Midbrain (tissue), 1 donor: Measurements from ENCODE around the gene GNRHR.
"Not testable (repeated sequence)": the region's sequence is repeated elsewhere in the genome, so short reads cannot be mapped to it uniquely, and the experiment has no call there.

ENCODE experiments used
- DNase-seq: peaks from one replicate; lab custom pipeline; 2025; lab: John Stamatoyannopoulos, UW

Gene GNRHR

DNA sequence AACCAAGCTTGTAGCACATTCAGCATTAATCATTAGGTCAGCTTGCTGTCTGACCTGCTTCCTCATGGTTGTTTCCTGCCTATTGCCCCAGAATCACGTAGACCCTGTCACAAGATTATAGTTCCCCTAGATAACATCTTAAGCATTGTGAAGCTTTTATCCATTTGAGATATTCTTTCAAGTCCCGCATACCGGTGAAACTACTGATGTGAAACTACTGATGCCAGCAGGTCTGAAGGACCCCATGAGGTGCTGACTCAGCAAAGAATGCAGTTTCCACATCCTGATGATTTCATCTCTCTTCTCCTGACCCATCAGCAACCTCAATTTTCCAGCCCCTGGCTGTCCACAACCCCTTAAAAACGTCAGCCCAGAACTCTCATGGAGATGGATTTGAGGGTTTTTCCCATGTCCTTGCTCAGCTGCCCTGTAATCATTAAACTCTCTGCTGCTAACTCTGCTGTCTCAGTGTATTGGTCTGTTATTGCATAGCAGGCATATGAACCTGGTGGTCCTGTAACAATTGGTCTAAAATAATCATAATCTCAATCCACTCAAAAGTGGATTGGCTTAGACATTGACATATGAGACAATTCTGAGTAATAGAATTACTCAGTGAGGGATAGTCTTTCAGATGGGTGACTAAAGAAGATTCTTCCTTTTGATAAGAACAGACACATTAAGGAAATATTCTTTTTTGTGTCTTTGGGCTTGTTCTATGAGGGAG lies 26.9 kb downstream of the GNRHR start:
- DNase-seq = no peak

- DNase-seq = no peak
Observed at GRCh38 chr4:67725981-67726380, 28.2 kb downstream of the GNRHR start.

- no peak for DNase-seq
Observed at GRCh38 chr4:67725132-67725531, 29.1 kb downstream of the GNRHR start.

DNA sequence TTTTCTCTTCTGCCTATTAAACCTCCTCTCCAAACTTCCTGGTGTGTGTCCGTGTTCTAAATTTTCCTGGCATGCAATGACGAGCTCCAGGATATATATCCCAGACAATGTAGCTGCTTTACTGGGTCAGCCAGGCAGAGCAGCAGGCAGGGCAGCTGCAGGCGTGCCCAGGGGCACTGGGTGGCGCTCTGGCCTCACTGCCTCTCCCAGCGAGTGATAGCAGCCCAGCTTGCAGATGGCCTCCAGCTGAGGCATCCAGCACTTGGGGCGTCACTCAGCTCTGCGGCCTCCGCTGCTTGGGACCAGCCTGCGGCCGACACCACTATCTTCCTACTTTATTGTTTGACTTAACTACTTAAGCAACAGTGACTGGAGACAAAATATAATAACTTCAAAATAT lies 30.2 kb downstream of the GNRHR start:
- no peak for DNase-seq

GRCh38 chr4:67723341-67723740 lies 30.8 kb downstream of the GNRHR start:
- DNase-seq = no peak

GRCh38 chr4:67721770-67722597 lies 32.2 kb downstream of the GNRHR start:
- no peak for DNase-seq

GRCh38 chr4:67721315-67721769 lies 32.8 kb downstream of the GNRHR start:
- DNase-seq = no peak

DNA sequence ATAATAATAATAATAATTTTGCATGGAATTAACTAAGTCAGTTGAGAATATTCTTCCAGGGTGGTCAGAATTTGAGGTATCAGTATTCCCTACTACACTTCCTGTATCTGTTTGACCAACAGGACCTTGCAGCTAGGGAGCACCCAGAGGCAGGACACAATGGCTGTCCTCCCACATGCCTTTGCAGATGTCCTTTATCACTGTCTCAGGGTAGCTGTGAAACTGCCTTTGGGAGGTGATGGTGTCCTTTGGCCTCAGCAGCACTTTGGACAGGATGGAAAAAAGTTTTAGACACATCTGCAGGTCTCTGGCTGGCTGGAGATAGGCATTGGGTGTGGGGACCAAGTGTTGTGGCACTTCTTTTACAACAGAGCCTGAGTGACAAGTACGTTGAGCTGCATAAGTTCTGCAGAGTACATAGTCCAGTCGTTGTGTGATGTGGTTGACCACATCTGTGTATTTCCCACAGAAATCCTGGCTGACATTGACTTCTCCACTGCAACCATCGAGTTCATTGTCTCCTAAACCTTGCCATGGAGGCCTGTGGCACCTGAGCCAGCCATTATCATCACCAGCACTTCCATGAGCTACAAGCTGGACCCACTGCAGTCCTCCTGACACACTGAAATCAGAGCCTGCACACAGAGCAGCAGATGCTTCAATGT lies 34.1 kb downstream of the GNRHR start:
- DNase-seq = no peak

DNA sequence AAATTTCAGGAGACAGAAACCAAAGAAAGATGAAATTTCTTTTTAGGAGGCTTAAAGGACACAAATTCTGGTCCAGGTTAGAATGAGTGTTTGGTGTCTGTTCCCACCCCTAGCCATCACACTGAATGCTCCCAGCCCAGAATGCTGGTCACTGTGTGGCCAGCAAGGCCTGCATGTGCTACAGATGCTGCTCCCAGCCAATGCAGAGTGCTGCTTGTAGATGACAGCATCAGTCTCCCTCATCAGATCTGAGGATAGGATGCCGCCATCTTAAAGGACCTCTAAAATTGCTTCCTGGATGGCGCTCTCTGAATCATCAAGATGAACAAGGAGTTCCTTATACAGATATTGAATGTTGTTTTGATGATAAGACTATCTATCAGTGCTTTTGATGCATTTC lies 35.3 kb downstream of the GNRHR start:
- no peak for DNase-seq

GRCh38 chr4:67717586-67717985 lies 36.6 kb downstream of the GNRHR start:
- no peak for DNase-seq

DNA sequence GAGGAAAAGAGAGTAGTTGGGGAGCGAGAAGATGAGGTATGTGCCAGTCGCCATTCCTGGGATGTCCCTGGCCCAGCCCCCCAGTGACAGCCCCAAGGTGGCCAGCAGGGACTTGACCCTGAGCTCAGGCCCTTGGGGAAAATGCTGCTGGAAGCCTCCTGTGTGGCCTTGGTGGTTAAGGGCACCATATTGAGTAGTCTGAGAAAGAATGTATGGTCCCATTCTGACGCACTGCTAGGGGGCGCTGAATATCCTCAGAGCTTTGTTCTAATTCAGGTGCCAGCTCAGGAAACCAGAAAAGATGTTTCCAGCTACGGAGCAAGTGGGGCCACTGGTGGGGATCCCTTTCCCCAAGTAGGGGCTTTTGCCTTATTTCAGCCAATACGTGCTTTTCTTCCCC lies 39.2 kb downstream of the GNRHR start:
- no peak for DNase-seq

- DNase-seq = no peak
Observed at GRCh38 chr4:67714248-67714583, 40.0 kb downstream of the GNRHR start.

DNA sequence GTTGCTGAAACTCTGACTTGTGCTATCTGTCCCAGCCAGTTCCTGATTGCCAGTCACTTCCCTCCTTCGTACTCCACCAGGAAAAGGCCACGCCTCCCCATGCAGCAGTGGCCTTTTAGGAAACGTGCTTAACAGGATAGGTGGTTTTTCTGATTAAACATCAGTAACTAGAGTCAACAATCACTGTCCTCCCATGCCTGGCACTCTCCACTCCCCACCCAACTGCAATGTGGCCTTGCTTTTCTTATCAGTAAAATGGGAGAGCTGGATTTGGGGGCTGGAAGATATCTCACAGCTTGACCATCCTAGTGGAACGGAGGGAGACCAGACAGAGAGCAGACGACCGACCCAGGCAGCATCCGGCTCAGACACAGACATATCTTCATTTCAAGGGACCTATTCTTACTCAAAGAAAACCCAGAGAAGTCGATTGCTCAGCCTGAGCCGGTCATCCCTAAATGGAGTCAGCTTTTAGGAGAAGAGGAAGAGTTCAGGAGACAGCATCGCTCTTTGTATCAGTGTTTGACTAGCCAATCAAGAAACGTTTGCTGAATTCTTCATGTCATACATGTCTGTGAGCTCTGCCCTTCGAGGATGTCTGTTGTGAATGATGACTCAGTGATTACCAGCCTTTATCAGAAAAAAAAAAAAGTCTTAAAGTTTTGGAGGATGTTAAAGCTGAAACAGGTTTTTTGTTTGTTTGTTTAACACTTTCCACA lies 40.5 kb downstream of the GNRHR start:
- no peak for DNase-seq

DNA sequence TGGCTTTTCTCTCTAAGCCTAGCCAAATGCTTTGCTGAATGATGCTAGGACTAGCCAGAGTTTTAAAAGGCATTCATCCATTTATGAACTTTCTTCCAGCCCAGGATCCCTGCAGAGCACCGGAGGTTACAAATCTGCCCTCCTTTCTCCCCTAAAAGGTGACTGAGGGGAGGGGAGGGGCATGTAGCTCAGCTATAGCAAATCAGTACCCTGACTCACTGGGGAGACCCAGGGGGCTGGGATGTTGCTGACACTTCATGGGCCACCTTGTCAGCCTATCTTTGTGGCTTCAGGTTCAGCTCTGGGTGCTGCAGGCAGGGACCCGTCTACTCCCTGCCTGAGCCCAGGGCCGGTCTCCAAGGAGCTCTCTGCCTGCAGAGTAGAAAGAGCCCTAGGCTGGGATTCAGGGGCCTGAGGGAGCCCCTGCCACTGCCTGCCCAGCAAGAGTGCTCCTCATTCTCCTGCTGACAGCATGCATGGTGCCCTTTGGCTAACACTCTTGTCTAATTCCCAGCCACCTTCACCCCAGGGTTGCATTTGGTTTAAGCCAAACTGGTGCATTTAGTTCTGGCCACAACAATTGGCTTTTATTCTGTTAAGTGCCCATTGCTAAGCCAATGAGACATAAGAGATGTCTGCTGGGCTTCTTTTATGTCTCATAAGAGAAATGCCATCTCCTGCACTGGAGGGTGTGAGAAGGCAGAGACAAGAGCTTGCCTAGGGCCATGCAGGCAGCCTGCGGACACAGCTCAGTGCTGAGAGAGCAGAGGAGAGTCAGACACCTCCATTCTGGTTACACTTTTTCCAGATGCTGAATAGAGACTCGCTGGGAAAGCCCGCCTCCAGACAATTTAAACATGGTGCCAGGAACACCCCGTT lies 41.3 kb downstream of the GNRHR start:
- DNase-seq = no peak

GRCh38 chr4:67712000-67712625 lies 42.1 kb downstream of the GNRHR start:
- no peak for DNase-seq

DNA sequence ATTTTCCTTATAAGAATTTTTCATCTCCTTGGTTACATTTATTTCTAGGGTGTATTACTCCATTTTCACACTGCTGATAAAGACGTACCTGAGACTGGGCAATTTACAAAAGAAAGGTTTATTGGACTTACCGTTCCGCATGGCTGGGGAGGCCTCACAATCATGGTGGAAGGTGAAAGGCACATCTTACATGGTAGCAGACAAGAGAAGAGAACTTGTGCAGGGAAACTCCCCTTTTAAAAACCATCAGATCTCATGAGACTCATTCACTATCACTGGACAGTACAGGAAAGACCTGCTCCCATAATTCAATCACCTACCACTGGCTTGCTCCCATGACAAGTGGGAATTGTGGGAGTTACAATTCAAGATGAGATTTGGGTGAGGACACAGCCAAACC lies 47.5 kb downstream of the GNRHR start:
- not testable (repeated sequence) for DNase-seq

- DNase-seq = no peak
Observed at GRCh38 chr4:67704843-67705242, 49.3 kb downstream of the GNRHR start.

DNA sequence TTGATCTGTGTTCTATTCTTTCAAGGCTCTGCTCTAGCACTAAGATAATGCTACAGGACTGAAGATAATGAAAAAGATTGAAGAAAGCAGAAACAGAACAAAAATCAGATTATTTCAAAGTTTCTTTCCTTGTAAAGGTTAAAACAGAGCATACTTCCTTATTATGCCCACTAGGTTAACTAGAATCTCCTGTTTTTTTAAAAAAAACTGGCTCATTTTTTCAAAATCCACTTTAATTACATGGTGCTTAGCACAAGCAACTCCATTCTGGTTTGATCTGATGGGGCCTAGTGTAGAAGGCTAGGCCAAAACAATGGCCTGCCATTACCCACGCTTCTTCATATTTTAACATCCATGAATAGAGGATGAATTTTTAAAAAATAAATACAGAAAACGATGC lies 52.0 kb downstream of the GNRHR start:
- DNase-seq = no peak

GRCh38 chr4:67701517-67701850 lies 52.7 kb downstream of the GNRHR start:
- no peak for DNase-seq

DNA sequence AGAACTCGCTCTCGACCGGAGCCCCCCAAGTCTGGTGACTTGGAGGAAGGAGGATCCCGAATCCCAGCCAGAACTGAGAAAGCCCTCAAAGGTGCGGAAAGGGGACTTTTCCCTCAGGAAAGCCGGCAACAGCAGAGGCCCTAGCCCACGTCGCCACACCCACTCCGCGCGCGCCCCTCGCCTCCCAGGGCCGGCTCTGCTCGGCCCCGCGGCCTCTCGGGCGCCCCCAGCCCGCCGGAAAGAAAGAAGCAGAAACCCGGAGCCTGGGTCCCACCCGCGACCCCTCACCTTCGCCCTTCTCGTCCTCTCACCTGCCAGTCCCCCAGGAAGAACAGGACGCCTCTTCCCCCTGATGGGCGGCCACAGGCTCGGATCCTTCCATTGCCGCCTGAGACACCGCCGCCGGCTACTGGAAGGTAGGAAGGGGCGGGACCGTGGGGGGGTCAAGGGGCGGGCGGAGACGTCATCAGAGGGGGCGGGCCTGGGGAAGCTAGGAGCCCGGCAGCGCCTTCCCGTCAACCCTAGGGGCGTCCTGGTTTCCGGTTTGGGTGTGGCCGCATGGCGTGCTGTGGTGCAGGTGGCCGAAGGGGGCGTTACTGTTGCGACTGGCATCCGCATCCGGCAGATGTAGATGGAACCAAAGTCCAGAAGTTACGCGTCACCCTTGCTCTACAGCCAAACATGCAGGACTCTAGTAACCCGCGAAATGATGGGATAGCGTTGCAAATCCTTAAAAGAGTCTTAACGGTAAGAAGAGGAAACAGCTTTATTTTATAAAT lies 53.3 kb downstream of the GNRHR start, which contains the start of gene UBA6:
TSS of gene UBA6 (minus strand) at position 418 of the 779 bp plus-strand sequence. CDS start at position 382, 36 bp downstream.
- DNase-seq = peak; percentile 96
